K562 (cell line): ENCODE results near the gene MAP7D1. TPM values are rescaled to one million over a fixed set of nuclear protein-coding genes. Genes with fewer than 3 reads are reported as not detected.
A peak's percentile ranks its signal among the peaks of the same experiment; 100 is the strongest.

Source experiments
- DACH1 ChIP-seq: fragments of 450-650 bp; IDR thresholded peaks from 2 replicates; pipeline ENCODE4 v1.6.1; 2018; ENCODE audit not compliant: partially characterized antibody
- E2F4 ChIP-seq: sonication (generic); formaldehyde crosslinking; IDR thresholded peaks from 2 replicates; pipeline ENCODE4 v1.8.0; 2022; ENCODE audit warnings: mild to moderate bottlenecking, low read depth, missing genetic modification reagents
- ETS2 ChIP-seq: IDR thresholded peaks from 2 replicates; pipeline ENCODE4 v1.6.1; 2016; ENCODE audit warnings: borderline replicate concordance, missing genetic modification characterization, mild to moderate bottlenecking, moderate library complexity, missing compliant biosample characterization; ENCODE audit not compliant: poor library complexity, severe bottlenecking
- GATAD2A ChIP-seq: fragments of 450-650 bp; IDR thresholded peaks from 2 replicates; pipeline ENCODE4 v1.6.1; 2017
- GTF2F1 ChIP-seq: IDR thresholded peaks from 2 replicates; pipeline ENCODE4 v1.6.1; 2011; ENCODE audit warnings: low read depth, low read length, improper control_type of control experiment
- ILK ChIP-seq: fragments of 450-650 bp; IDR thresholded peaks from 2 replicates; pipeline ENCODE4 v1.6.1; 2016; ENCODE audit warnings: missing genetic modification characterization, low read depth, mild to moderate bottlenecking, missing compliant biosample characterization, moderate library complexity, borderline replicate concordance
- PCBP1 ChIP-seq: fragments of 200-400 bp; formaldehyde crosslinking; IDR thresholded peaks from 2 replicates; pipeline ENCODE4 v1.6.1; 2018; ENCODE audit warnings: mild to moderate bottlenecking, low read depth, low read length; ENCODE audit not compliant: poor library complexity, severe bottlenecking
- PHF21A ChIP-seq: fragments of 450-650 bp; IDR thresholded peaks from 2 replicates; pipeline ENCODE4 v1.6.1; 2017; ENCODE audit warnings: low read depth, borderline replicate concordance
- POLR2H ChIP-seq: IDR thresholded peaks from 2 replicates; pipeline ENCODE4 v1.6.1; 2016; ENCODE audit warnings: missing genetic modification characterization, low read depth, mild to moderate bottlenecking, control low read depth, missing compliant biosample characterization, moderate library complexity
- RBFOX2 ChIP-seq: fragments of 200-400 bp; formaldehyde crosslinking; IDR thresholded peaks from 2 replicates; pipeline ENCODE4 v1.6.1; 2017; ENCODE audit warnings: low read depth, mild to moderate bottlenecking, low read length, moderate library complexity
- SAP30 ChIP-seq: fragments of 200-600 bp; sonication (generic); IDR thresholded peaks from 2 replicates; pipeline ENCODE4 v1.6.1; 2012; ENCODE audit warnings: borderline replicate concordance, low read depth, mild to moderate bottlenecking, moderate library complexity, low read length, control low read depth, inconsistent platforms; ENCODE audit not compliant: insufficient read depth, poor library complexity, severe bottlenecking
- SMARCA4 ChIP-seq: fragments of 450-650 bp; IDR thresholded peaks from 2 replicates; pipeline ENCODE4 v1.6.1; 2016
- SREBF2 ChIP-seq: sonication (generic); formaldehyde crosslinking; IDR thresholded peaks from 2 replicates; pipeline ENCODE4 v1.4.0; 2020; ENCODE audit warnings: mild to moderate bottlenecking, missing genetic modification reagents
- TCF7 ChIP-seq: sonication (generic); IDR thresholded peaks from 2 replicates; pipeline ENCODE4 v1.6.1; 2016; ENCODE audit warnings: antibody characterized with exemption, borderline replicate concordance
- ZFP36 ChIP-seq: fragments of 150-350 bp; IDR thresholded peaks from 2 replicates; pipeline ENCODE4 v1.6.1; 2018; ENCODE audit warnings: low read length, low read depth; ENCODE audit not compliant: partially characterized antibody
- ZNF253 ChIP-seq: fragments of 250-450 bp; sonication (Bioruptor Pico); conservative IDR thresholded peaks from 2 replicates; pipeline ENCODE4 v1.6.1; 2021; ENCODE audit warnings: mild to moderate bottlenecking
- ZNF263 ChIP-seq: sonication (generic); formaldehyde crosslinking; IDR thresholded peaks from 2 replicates; pipeline ENCODE4 v1.8.0; 2022; ENCODE audit warnings: mild to moderate bottlenecking, missing genetic modification reagents, borderline replicate concordance
- ZNF318 ChIP-seq, 2 experiments: fragments of 450-650 bp; IDR thresholded peaks; 2 replicates each; pipeline ENCODE4 v1.6.1; 2016; ENCODE audit warnings: mild to moderate bottlenecking in 2 of 2, borderline replicate concordance in 1 of 2, low read depth in 1 of 2, moderate library complexity in 1 of 2
- ZNF586 ChIP-seq: fragments of 450-650 bp; formaldehyde crosslinking; conservative IDR thresholded peaks from 2 replicates; pipeline ENCODE4 v1.4.0; 2020; ENCODE audit warnings: mild to moderate bottlenecking, moderate library complexity
- polyA plus RNA-seq, 8 experiments: library from polyadenylated mRNA; depleted of rRNA in 4 of 8; stranded (reverse) in 5 of 8; unstranded in 3 of 8; fragments of >200 nt; fragmentation: Nextera tagmentation in 2 of 8; fragmentation: Illumina TruSeq in 1 of 8; extraction: Ambion mirVana in 2 of 8; extraction: Trizol in 1 of 8; gene quantifications; 2 replicates each; pipeline versions ENCODE4 v1.2.1 to v1.2.3, GENCODE V29; 2011 to 2014; ENCODE audit warnings: inconsistent platforms in 1 of 8, missing spikeins in 1 of 8
- total RNA-seq, 7 experiments: library from RNA; depleted of rRNA in 6 of 7; stranded (reverse); fragments of >200 nt in 6 of 7; fragmentation: Illumina TruSeq in 2 of 7; extraction: Trizol in 2 of 7; gene quantifications; 2 replicates each; pipeline versions ENCODE4 v1.2.1 to v1.2.3, GENCODE V29; 2011 to 2021; ENCODE audit warnings: low replicate concordance in 1 of 7

MAP7D1 gene
- total and polyA plus RNA-seq, 9 of the 15 experiments (the other 6 are each of a cell fraction or from before 2014, with no cell fraction given), result 3.6 to 108 (median 34.5) TPM

GRCh38 chr1:36160949-36161485 is 5.1 kb downstream of the MAP7D1 start (continued):
- TF ChIP-seq ZNF318 (IDR thresholded peaks at IDR 0.05; ENCODE audit: borderline replicate concordance in 1 of 2, low read depth in 1 of 2), result no peak
- TF ChIP-seq ZNF586, result no peak
- TF ChIP-seq GTF2F1, result no peak
- TF ChIP-seq SAP30, result no peak
- peak; percentile 87 for TF ChIP-seq POLR2H (tag)
- TF ChIP-seq RBFOX2, result peak; percentile 84
- TF ChIP-seq SMARCA4, result 0 out of 2 replicates have a peak, but pooled peaks have one; percentile 15
- TF ChIP-seq ZFP36, result no peak
- no peak for TF ChIP-seq ZNF263 (CRISPR knock-in tag)
- TF ChIP-seq E2F4 (CRISPR knock-in tag), result no peak
- no peak for TF ChIP-seq ILK (tag)
- no peak for TF ChIP-seq PCBP1
- no peak for TF ChIP-seq ETS2 (tag)
- TF ChIP-seq ZNF253, result no peak
- no peak for TF ChIP-seq TCF7
- no peak for TF ChIP-seq GATAD2A
- no peak for TF ChIP-seq DACH1
- TF ChIP-seq SREBF2 (CRISPR knock-in tag), result no peak
- no peak for TF ChIP-seq PHF21A
